Measurements from ENCODE around the gene ASPN.
A peak's percentile ranks its signal among the peaks of the same experiment; 100 is the strongest.

The ASPN gene

GRCh38 chr9:92406477-92406876 lies 75.8 kb downstream of the ASPN start:
- DNase-seq: peak; percentile 32

All from central memory CD4-positive, alpha-beta T cell (primary cell).